ENCODE measurements around the gene PPP1R1A. TPM values are rescaled to one million over a fixed set of nuclear protein-coding genes. Genes with fewer than 3 reads are reported as not detected.

PPP1R1A gene
- total and polyA plus RNA-seq, 9 of the 15 experiments (the other 6 are each of a cell fraction or from before 2014, with no cell fraction given), result not detected

GRCh38 chr12:54581412-54581811 lies 7.0 kb downstream of the PPP1R1A start (continued):
- TF ChIP-seq IRF1 (CRISPR knock-in tag; IDR thresholded peaks at IDR 0.05; ENCODE audit: borderline replicate concordance) (no peak), ZNF592 (IDR thresholded peaks at IDR 0.05) (no peak), CCAR2 (IDR thresholded peaks at IDR 0.05; ENCODE audit: low read depth, low read length) (no peak), ZNF584 (CRISPR knock-in tag; IDR thresholded peaks at IDR 0.05; ENCODE audit: low read depth) (no peak), ZNF280A (IDR thresholded peaks at IDR 0.05; ENCODE audit: low read depth, partially characterized antibody) (no peak), SMAD3 (CRISPR knock-in tag; conservative IDR thresholded peaks at IDR 0.05) (no peak), MLX (CRISPR knock-in tag; conservative IDR thresholded peaks at IDR 0.05) (no peak)
